AG10803 (cell line): ENCODE measurements around the gene TAF11L5.
"Not testable (repeated sequence)": the region's sequence is repeated elsewhere in the genome, so short reads cannot be mapped to it uniquely, and the experiment has no call there.

Experiments
- DNase-seq: peaks from one replicate; pipeline ENCODE4 v3.0.0; 2010; ENCODE audit warnings: low read depth
- H3K4me3 ChIP-seq: 2 replicates; pipeline ENCODE4 v1.5.1; 2011; ENCODE audit warnings: mild to moderate bottlenecking, low read length, control low read depth
- CTCF ChIP-seq: conservative IDR thresholded peaks from 2 replicates; pipeline ENCODE4 v1.5.1; 2011; ENCODE audit warnings: mild to moderate bottlenecking, low read length, control low read depth, inconsistent platforms

Gene TAF11L5

GRCh38 chr5:17524935-17525334, at the start of gene TAF11L5:
Gene TAF11L5 (plus strand): TSS chr5:17525235.
- H3K4me3 ChIP-seq, DNase-seq: not testable (repeated sequence)

- no peak for TF ChIP-seq CTCF
Observed at GRCh38 chr5:17477043-17477442, 48.0 kb upstream of the TAF11L5 start.

GRCh38 chr5:17477573-17478265, 47.3 kb upstream of the TAF11L5 start:
- H3K4me3 ChIP-seq = no peak overlapping the region
- no peak for DNase-seq
- no peak for TF ChIP-seq CTCF

More at GRCh38 chr5:17477043-17477442, 48.0 kb upstream of the TAF11L5 start:
- H3K4me3 ChIP-seq = no peak overlapping the region
- DNase-seq = no peak

- TF ChIP-seq CTCF = no peak
- no peak overlapping the region for H3K4me3 ChIP-seq
- no peak for DNase-seq
Observed at GRCh38 chr5:17481378-17481777, 43.7 kb upstream of the TAF11L5 start.

GRCh38 chr5:17482790-17483189, 42.2 kb upstream of the TAF11L5 start:
- H3K4me3 ChIP-seq = no peak overlapping the region
- TF ChIP-seq CTCF = no peak
- DNase-seq = no peak

- DNase-seq, H3K4me3 ChIP-seq: not testable (repeated sequence)
Observed at GRCh38 chr5:17486464-17487173, 38.4 kb upstream of the TAF11L5 start.

- DNase-seq = no peak
- no peak for TF ChIP-seq CTCF
Observed at GRCh38 chr5:17487174-17487512, 37.9 kb upstream of the TAF11L5 start.

GRCh38 chr5:17491257-17491656, 33.8 kb upstream of the TAF11L5 start:
- H3K4me3 ChIP-seq, DNase-seq: not testable (repeated sequence)

More at GRCh38 chr5:17487174-17487512, 37.9 kb upstream of the TAF11L5 start:
- no peak overlapping the region for H3K4me3 ChIP-seq

- no peak for TF ChIP-seq CTCF
Observed at GRCh38 chr5:17492770-17493169, 32.3 kb upstream of the TAF11L5 start.

More at GRCh38 chr5:17492770-17493169, 32.3 kb upstream of the TAF11L5 start:
- no peak for DNase-seq
- no peak overlapping the region for H3K4me3 ChIP-seq
